M059J (cell line): ENCODE measurements around the gene WDR82. TPM values are rescaled to one million over a fixed set of nuclear protein-coding genes. Genes with fewer than 3 reads are reported as not detected.

Experiments used
- DNase-seq: peaks from one replicate; pipeline ENCODE4 v3.0.0-alpha.2; 2012; ENCODE audit warnings: low read depth
- total RNA-seq: library from RNA; depleted of rRNA; stranded (reverse); fragments of >200 nt; shearing (Covaris generic); gene quantifications from 2 replicates; pipeline ENCODE4 v1.2.3, GENCODE V29; 2014

WDR82 gene
- total RNA-seq, 1 experiment from 2014 or later = 35.5 TPM

DNA sequence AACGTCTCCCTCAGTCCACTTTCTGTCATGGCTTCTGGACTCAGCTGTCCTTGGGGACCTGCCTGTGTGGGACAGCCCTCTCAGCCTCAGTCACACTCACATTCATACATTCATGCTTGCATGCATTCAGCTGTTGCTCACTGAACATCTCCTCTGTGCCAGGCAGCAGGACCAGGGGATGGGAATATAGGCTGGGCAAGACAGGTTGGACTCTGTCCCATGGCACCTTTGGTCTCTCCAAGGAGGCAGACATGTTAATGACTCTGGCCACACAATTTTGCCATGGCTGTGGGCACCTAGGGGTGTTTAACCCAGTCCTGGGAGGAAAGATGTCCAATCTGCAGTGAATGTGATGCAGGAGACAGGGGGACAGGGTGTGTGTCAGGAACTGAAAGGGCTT is 29.9 kb upstream of the WDR82 start:
- no peak for DNase-seq

DNA sequence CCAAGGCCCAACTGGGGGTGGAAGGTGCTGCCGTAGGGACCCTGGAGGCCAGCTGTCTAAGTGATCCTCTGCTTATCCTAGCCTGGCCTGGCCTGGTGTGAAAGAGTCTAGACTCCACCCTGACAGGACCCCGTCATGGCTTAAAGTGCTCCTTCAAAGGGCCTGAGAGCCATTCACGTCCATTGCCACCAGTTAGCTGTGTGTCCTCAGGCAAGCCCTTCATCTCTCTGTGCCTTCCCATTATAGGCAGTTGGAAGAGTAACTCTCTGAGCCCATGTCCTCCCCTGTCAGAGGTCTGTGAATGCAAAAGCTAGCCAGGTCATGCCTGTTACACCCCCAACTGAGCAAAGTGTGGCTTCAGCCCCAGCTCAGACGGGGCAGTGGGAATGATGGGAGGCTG is 28.5 kb upstream of the WDR82 start:
- DNase-seq = no peak

DNA sequence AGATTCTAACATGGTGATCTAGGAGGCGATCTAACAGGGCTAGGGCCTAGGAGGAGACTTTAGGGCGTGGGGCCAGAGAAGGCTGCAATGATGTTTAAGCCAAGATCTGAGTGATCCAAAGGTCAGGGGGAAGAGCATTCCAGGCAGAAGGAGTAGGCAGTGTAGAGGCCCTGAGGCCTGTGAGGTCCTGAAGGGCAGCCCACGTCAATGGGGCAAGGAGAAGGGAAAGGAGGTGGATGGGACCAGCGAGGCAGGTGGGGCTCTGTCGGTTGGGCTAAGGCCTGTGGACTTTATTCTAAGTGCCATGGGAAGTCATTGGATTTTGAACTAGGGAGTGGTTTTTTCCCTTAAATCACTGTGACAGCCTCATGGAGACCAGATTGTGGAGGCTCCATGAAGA is 27.5 kb upstream of the WDR82 start:
- no peak for DNase-seq

DNA sequence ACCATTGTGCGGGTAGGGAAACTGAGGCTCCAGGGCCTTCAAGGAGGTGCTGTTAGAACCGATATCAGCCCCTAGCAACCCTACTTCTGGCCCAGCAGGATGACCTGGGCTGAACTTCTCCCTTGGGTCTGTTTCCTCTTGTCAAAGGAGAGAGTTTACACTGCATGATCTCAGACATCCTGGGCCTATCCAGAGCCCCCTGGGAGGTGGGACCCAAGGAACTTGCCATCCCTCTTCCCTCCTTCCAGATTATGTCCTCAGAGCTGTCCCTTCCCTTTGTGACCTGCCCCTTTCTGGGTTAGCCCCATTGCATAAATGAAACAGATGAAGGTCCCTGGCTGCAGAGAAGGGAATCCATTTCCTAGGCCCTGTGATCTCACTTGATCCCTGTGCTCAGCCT is 25.4 kb upstream of the WDR82 start:
- DNase-seq = no peak

DNA sequence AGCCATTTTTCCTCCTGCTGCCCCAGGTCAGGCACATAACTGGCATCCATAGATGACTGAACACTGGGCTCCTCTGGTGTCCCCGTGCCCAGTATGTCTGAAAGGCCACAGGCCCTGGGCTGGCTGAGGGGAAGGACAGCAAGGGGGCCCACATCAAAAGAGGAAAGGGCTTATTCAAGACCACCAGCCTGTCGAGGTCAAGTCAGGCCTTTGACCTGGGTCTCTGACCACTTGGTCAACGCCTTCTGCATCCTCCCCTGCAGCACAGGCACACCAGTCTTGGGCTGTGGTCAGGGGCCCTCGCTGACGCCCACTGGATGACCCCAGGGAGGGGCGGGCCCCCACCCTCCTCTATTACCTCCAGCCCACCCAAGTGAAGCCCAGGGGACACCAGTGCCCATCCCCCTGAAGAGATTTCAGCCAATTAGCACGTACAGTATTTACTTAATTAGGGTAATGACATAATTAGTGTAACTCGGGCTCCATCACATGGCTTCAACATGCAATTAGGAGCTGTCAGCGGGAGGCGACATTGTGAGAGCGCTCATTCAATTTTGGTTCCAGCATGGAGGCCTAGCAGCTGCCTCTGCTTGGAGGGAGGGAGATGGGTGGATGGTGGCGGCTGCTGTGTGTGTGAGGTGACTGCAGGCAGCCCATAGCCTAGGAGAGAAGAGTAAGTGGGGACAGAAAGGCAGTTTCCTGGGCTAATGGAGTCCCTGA is 24.1 kb upstream of the WDR82 start:
- no peak for DNase-seq

DNA sequence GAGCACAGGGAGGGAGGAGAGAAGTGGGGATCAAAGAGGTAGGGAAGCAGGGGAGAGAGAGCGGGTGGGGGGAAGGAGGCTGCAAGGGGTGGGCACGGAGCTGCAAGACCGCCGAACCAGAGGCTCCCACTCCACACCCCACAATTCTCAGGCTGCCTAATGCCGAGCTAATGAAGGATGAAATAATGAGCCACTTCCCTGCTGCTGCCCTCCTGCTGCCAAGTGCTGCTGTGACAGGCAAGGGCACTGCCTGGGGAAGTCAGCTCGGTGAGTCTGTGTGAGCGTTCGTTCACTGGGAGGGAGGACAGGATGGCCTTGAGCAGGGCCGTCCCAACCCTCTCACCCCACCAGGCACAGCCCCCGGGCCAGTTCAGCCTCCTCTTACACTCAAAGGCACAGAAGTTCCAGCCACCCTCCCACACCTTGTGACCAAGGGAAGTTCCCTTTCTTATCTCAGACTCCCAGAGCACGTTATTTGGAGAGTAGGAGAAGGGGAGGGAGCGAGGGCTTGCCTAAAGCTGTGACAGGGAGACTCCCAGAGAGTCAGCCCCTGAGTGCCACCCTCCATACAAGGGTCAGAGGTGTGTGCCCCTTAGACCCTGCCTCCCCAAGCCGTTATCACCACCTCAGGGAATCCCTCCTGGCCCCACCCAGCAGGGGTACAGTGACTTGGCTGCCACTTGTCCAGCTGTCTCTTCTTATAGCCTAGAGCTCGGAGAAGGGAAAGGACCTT is 21.6 kb upstream of the WDR82 start:
- DNase-seq = peak; percentile 43

DNA sequence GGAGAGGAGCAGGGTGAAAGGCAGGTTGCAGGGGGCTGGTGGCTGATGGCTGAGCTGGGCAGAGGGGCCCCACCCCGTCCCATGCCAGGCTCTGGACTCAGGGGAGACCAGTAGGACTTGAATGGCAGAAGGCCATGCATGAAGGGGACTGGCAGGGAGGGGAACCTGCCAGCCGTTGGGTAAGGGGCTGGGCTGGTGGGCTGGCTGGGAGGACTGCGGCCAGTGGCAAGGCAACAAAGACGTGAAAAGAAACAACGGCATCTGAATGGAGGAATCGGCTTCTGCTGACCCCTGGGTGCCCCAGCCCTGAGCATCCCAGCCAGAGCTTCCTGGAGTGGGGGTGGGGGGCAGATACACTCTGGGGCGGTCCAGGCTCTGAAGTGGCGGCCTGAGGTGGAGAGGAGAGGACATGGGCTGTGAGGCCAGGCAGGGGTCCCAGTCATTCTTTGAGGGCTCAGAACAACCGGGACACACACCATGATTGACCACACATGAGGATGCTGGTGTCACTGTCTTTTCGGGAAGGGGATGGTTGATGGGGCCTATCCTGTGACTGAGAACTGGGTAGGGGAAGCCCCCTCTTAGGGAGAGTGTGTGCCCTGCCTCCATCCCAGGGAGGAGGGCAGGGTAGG is 20.9 kb upstream of the WDR82 start:
- DNase-seq = no peak

DNA sequence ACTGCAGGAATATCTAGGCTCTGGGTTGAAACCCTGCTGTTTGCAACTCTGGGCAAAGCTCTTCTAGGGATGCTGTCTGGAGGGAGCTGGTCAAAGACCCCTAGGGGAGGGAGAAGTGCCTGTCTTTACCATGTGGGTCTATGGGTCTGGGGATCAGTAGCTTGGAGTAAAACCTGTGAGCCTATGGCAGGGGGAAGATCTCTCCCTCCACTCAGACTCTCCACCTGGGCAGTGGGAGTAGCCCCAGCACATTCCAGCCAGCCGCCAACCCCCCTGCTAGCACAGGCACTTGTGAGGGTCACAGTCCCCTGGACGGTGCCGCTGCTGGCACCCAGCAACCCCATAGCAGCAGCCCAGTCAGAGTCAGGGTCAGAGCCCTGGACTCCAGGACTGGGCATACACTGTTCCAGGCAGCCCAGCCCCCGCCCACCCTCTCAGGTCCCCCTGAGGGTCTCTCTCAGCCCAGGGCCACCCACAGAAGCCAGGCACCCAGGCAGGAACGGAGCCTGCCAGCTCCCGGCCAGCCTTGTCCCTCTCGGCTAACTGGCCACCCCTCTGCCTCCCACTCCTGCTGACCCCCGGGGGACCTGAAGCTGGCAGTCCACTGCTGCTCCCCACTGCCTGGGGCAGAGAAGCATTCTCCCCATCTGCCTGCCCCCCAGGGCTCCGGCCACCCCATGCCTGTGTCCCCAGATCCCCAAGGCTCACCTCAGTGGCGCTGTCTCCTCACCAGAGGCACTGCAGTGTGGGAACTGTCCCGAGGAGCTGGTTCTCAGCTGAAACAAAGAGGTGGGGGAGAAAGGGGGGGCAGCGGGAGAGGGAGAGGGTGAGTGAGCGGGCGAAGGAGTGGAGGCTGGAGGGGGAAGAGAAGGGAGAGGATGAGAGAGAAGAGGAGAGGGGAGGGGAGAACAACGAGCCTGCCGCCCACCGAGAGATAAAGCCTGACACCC is 20.0 kb upstream of the WDR82 start:
- no peak for DNase-seq

DNA sequence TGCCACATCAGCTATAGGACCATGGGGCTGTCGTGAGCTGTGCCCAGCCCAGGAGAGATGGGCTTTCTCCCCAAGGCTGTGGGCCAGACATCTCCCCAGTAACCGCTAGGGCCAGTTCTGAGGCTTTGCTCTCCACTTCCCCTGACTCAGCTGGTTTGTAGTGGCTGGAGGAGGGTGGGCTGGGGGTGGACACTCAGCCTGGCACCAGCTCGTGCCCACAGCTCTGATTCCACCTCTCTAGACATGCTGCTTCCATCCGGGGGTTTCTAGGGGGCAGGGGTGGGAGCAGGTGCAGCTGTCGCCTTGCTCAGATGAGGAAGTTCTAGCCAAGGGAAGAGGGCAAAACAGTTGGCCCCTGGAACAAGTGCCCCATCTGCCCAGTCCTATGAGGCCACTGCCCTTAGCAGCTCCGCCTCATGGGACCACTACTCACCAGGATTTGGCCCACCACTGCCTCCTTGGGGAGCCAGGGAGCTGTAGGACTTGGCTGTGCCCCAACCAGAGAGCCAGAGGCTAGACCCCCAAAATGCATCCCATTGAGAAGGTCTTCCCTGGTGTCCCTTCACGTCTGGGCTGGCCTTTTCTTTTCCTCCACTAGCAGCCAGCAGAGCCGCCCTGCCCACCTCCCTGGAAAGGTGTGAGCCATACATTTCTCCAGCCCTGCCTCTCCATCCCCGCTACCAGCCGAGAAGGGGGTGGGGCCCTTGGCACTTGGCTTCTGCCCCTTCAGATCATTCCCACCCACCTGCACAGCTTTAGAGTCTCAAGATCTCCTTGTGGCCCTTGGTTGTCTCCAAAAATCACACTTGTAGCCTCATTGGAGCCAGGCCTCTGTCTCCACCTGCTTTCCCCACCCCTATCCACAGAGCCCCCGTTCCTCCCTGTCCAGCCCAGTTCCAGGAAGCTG is 19.0 kb upstream of the WDR82 start:
- DNase-seq = no peak

DNA sequence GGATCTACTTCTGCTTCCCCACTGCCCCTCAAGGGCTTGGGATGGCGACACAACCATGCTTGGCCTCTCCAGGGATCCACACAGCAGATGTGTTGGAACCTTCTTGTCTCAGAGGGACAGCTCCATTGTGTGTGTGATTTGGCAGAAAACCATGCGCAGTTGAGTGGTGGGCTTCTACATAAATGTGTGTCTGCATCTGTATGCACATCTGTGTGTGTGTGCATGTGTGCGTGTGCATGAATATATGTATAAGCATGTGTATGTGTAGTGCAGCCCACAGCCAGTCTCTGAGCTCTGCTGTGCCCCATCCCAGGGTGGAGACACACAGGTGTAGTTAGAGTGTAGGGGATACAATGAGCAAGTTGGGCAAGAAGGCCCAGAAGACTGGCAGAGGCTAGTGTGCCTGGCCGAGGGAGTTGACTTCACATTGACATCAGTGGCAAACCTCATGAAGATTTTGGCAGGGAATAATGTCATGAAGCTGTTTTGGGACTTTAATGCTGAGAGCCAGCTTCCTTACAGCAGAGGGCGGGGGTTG is 17.3 kb upstream of the WDR82 start:
- no peak for DNase-seq

DNA sequence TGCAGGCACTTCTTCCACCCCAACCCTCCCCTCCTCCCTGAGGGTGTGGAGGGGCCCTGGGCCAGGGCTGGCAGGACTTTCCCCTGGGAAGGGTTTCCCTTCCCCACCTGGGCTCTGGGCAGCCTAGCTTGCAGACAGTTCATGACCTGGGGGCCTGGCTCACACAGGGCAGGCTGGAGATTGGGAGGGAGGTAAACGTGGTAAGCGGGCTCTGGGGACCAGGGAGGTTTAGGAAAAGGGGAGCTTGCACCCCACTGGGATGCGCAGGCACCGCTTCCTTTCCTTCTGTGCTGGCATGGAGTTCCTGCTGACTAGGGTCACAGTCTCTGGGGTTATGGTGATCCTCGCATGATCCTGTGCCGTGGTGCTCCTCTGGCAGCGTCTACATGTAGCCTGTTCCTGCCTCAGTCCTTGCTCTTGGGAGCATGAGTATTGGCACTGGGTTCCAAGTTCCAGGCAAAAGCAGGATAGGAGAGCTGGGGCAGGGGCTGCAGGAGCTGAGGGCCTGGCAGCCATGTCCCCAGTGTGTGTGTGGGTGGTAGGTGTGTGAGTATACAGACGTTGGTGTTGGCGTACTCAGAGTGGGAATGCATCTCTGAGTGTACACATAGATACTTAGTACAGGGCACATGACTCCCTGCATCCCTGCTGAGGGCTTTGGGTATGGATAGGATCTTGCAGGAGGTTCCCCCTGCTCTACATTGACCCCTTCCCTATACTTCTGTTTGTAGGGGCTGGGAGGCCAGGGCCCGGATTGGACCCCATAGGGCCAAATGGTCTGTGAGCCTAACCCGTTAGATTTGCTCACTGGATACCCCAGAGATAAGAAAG is 16.1 kb upstream of the WDR82 start:
- DNase-seq = no peak

DNA sequence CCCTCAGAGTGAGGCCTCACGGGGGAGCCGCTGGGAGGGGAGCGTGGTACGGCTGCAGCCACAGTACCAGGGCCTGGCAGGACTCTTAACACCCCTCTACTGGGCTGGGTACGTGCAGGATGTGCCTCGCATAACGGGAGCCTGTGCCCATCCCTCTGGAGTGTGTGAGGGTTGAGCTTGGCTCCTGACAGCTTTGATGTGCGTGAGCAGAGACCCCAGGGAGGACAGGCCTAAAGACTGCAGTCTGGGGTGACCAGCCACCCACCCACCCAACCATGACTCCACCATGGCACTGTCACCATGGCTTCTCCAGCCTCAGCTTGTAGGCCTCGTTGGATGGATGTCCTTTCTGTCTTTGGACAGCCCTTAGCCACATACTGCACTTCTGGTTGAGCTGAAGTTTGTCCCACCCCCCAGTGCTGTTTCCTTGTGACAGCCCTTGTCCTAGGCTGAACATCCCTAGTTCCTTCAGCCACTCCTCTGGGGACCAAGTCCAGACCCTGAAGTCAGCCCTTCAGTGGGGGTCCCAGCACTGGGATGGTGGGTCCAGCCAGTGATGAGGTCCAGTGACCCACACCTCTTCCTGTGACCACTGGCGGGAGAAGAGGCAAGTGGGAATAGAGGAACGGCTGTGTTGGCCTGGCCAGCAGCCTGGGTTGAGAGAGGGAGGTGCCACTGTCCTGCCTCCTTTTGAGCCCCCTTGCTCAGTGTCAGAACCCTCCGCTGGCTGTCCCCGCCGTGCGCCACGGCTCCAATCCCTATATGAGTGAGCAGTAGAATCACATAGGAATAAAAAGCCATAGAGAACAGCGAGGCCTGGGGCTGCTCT is 15.3 kb upstream of the WDR82 start:
- DNase-seq = no peak

DNA sequence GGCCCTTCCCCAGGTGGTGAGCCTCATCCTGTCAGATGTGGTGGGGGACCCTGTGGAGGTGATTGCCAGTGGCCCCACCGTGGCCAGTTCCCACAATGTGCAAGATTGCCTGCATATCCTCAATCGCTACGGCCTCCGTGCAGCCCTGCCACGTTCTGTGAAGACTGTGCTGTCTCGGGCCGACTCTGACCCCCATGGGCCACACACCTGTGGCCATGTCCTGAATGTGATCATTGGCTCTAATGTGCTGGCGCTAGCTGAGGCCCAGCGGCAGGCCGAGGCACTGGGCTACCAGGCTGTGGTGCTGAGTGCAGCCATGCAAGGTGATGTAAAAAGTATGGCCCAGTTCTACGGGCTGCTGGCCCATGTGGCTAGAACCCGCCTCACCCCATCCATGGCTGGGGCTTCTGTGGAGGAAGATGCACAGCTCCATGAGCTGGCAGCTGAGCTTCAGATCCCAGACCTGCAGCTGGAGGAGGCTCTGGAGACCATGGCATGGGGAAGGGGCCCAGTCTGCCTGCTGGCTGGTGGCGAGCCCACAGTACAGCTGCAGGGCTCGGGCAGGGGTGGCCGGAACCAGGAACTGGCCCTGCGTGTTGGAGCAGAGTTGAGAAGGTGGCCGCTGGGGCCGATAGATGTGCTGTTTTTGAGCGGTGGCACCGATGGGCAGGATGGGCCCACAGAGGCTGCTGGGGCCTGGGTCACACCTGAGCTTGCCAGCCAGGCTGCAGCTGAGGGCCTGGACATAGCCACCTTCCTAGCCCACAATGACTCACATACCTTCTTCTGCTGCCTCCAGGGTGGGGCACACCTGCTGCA is 14.0 kb upstream of the WDR82 start:
- DNase-seq = no peak

DNA sequence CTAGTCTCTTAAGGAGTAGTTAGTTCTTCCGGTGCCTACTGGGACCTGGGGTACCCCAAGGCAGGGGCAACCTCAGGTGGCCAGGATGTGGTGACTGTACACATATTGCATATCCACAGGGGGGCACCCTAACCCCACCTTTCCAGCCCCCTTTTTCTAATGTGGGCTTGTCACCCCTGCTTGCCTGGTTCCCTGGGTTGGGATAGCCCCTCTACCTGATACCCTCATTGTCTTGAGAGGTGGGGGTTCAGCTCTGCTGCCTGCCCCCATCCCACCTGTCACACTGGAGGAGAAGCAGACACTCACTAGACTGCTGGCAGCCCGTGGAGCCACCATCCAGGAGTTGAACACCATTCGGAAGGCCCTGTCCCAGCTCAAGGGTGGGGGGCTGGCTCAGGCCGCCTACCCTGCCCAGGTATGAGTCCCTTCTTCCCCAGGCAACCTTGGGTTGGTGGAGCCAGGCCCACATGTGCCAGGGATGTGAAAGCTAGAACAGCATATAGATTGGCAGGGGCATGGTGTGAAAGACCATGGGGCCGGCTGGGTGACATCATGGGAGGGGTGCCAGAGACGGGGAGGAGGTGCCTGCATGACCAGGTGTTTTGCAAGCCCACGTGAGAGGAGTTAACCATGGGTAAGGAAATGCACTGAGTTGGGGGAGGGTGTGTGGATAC is 13.2 kb upstream of the WDR82 start:
- DNase-seq = no peak

DNA sequence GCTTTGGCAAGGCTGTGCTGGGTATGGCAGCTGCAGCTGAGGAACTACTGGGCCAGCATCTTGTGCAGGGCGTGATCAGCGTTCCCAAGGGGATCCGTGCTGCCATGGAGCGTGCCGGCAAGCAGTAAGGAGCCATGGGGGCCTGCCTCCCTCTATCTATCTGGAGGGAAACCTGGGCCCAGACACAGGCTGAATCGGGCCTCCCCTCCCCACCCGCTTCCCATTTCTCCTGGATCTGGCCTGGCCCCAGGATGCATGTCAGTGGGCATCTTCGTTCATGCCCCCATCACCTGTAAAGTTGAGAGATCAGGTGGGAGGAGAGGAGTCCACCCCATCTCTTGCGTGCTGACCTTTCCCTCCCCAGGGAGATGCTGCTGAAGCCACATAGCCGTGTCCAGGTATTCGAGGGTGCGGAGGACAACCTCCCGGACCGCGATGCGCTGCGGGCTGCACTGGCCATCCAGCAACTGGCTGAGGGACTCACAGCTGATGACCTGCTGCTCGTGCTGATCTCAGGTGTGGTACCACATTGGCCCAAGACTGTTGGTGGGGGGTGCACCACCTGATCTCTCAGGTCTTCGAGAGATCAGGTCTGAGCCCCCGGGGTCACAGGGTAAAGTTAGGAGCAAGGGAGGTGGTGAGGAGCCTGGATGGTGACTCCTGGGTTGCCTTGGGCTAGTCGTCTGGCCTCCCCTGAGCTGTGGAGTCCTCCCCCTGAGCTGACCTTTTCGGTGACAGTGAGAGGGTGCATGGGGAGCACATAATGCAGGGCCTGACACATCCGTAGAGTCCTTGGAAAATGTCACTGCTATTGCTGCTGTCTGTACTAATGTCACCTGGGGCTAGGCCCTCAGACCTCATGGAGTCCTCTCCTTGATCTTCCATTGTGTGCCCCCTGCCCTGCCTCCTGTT is 12.4 kb upstream of the WDR82 start:
- DNase-seq = no peak
